Neutrophil (primary cell): ENCODE data around the gene PRODH.
"Not testable (repeated sequence)": the region's sequence is repeated elsewhere in the genome, so short reads cannot be mapped to it uniquely, and the experiment has no call there.

Experiments used
- H3K27ac ChIP-seq: fragments of 200-600 bp; sonication (generic); 2 replicates; pipeline ENCODE4 v1.5.1; 2016; ENCODE audit warnings: mild to moderate bottlenecking, moderate library complexity
- H3K27me3 ChIP-seq: fragments of 200-600 bp; sonication (generic); 2 replicates; pipeline ENCODE4 v1.6.0; 2016; ENCODE audit warnings: mild to moderate bottlenecking
- H3K36me3 ChIP-seq: fragments of 200-600 bp; sonication (generic); 2 replicates; pipeline ENCODE4 v1.5.1; 2017
- H3K4me1 ChIP-seq, 2 experiments: fragments of 200-600 bp in 1 of 2; sonication (generic) in 1 of 2; 1 replicate in 1 of 2; 2 replicates in 1 of 2; pipeline versions ENCODE4 v1.5.1 to v1.6.1; 2013 to 2016; ENCODE audit warnings: low read depth in 1 of 2, low read length in 1 of 2, mild to moderate bottlenecking in 1 of 2, moderate library complexity in 1 of 2; ENCODE audit not compliant: control insufficient read depth in 1 of 2, insufficient read depth in 1 of 2
- H3K4me3 ChIP-seq, 2 experiments: fragments of 200-600 bp in 1 of 2; sonication (generic) in 1 of 2; 1 replicate in 1 of 2; 2 replicates in 1 of 2; pipeline ENCODE4 v1.5.1; 2013 to 2016; ENCODE audit warnings: low read depth in 1 of 2, low read length in 1 of 2, mild to moderate bottlenecking in 1 of 2, moderate library complexity in 1 of 2
- H3K9me3 ChIP-seq: fragments of 200-600 bp; sonication (generic); 2 replicates; pipeline ENCODE4 v1.5.1; 2016
- TF ChIP-seq, protein P1 (sequence below): fragments of 200-600 bp; sonication (generic); IDR thresholded peaks from 2 replicates; pipeline ENCODE4 v1.5.1; 2016; ENCODE audit warnings: antibody characterized with exemption

PRODH gene

GRCh38 chr22:18888115-18888514 lies 48.0 kb downstream of the PRODH start:
- no peaks in the 10 kb centered on the region for H3K9me3 ChIP-seq
- no peaks in the 10 kb centered on the region for H3K27me3 ChIP-seq
- H3K27ac ChIP-seq, result no peak overlapping the region
- H3K4me3 ChIP-seq, result no peak overlapping the region
- TF ChIP-seq, protein P1, sequence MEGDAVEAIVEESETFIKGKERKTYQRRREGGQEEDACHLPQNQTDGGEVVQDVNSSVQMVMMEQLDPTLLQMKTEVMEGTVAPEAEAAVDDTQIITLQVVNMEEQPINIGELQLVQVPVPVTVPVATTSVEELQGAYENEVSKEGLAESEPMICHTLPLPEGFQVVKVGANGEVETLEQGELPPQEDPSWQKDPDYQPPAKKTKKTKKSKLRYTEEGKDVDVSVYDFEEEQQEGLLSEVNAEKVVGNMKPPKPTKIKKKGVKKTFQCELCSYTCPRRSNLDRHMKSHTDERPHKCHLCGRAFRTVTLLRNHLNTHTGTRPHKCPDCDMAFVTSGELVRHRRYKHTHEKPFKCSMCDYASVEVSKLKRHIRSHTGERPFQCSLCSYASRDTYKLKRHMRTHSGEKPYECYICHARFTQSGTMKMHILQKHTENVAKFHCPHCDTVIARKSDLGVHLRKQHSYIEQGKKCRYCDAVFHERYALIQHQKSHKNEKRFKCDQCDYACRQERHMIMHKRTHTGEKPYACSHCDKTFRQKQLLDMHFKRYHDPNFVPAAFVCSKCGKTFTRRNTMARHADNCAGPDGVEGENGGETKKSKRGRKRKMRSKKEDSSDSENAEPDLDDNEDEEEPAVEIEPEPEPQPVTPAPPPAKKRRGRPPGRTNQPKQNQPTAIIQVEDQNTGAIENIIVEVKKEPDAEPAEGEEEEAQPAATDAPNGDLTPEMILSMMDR, result no peak
- H3K4me1 ChIP-seq, result no peaks in the 10 kb centered on the region
- no peaks in the 10 kb centered on the region for H3K36me3 ChIP-seq

DNA sequence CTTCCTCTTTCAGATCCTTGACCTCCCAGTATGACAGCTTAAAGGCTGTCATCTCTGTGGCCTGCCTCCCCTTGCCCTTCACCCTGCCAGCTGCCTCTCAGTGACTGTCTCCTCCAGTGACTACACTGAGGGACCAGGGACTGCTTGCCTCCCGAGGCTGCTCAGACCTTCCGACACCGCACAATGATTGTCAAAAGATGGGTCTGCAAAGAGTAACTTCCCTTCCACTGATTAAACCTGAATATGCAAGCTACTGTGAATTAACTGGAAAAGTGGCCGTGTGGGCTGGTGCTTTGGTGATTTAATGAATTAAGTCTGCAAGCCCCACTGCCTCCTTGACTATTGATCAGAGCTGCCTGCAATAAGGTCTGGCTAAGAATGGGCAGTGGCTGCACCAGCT lies 51.6 kb downstream of the PRODH start:
- not testable (repeated sequence) for H3K4me3 ChIP-seq, H3K27me3 ChIP-seq, H3K9me3 ChIP-seq, H3K27ac ChIP-seq, H3K36me3 ChIP-seq, H3K4me1 ChIP-seq

DNA sequence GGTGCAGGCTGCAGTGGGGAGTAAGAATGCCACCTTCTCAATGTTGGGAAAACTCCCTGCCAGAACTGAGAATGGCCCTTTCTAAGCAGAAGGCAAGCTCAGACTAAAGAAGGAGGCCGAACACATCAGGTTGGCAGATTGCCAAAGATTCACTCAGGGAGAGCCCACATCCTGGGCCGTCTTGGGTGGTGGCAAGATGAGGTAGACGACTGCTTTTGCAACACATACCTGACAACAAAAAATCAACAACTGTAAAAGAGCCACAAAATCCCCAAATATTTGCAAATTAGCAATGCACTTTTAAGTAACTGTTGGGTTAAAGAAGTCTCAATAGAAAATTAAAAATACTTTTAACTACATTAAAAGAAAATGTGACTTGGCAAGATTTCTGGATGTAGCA lies 54.8 kb downstream of the PRODH start:
- not testable (repeated sequence) for H3K27me3 ChIP-seq, H3K36me3 ChIP-seq, H3K4me1 ChIP-seq, H3K4me3 ChIP-seq, H3K27ac ChIP-seq, H3K9me3 ChIP-seq
